Measurements from ENCODE around the gene H6PD.

The H6PD gene

DNA sequence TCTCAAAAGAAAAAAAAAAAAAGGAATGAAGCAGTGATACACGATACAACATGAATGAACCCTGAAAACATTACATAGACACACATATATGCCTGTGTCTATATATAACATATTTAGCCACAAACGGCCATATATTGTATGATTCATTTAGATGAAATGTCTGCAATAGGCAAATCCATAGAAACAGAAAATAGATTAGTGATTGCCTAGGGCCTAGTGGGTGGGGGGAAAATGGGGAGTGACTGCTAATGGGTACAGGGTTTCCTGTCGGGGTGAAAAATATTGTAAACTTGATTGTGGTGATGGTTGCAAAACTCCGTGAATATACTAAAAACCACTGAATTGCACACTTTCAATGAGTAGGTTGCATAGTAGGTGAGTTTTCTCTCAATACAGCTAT is 6.0 kb upstream of the H6PD start:
- no peak for DNase-seq (ENCODE audit: low read depth, low spot score)
- Histone ChIP-seq H3K4me1 (ENCODE audit: insufficient read depth, insufficient read length) (peaks cover 4% of the 10 kb centered on the region), H3K36me3 (ENCODE audit: insufficient read depth, insufficient read length, low read length) (no peaks in the 10 kb centered on the region), H3K9ac (ENCODE audit: insufficient read length, low read depth) (no peak overlapping the region), H3K9me3 (ENCODE audit: insufficient read depth, low read length) (no peaks in the 10 kb centered on the region), H3K4me3 (ENCODE audit: insufficient read length, low read depth) (no peak overlapping the region), H3K27me3 (ENCODE audit: insufficient read depth, insufficient read length) (no peaks in the 10 kb centered on the region)
- TF ChIP-seq ZNF274 (IDR thresholded peaks at IDR 0.05; ENCODE audit: low read depth, low read length) (no peak), SUZ12 (IDR thresholded peaks at IDR 0.05; ENCODE audit: extremely low read depth, insufficient read depth, insufficient read length) (no peak), YY1 (IDR thresholded peaks at IDR 0.05; ENCODE audit: insufficient read depth, insufficient read length) (no peak)

DNA sequence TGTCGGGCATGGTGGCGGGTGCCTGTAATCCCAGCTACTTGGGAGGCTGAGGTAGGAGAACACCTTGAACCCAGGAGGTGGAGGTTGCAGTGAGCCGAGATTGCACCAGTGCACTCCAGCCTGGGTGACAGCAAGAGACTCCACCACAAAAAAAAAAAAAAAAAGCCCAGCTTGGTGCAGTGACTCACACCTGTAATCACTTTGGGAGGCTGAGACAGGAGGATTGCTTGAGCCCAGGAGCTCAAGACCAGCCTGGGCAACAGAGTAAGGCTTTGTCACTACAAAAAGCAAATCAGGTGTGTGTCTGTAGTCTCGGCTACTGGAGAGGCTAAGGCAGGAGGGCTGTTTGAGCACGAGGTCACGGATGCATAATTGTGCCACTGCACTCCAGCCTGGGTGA is 5.0 kb upstream of the H6PD start:
- no peak overlapping the region for H3K9ac ChIP-seq (ENCODE audit: insufficient read length, low read depth)
- no peak for DNase-seq (ENCODE audit: low read depth, low spot score)
- H3K36me3 ChIP-seq (ENCODE audit: insufficient read depth, insufficient read length, low read length): no peaks in the 10 kb centered on the region
- H3K9me3 ChIP-seq (ENCODE audit: insufficient read depth, low read length): no peaks in the 10 kb centered on the region
- TF ChIP-seq SUZ12 (IDR thresholded peaks at IDR 0.05; ENCODE audit: extremely low read depth, insufficient read depth, insufficient read length): no peak
- H3K4me1 ChIP-seq (ENCODE audit: insufficient read depth, insufficient read length): peaks cover 4% of the 10 kb centered on the region
- H3K4me3 ChIP-seq (ENCODE audit: insufficient read length, low read depth): no peak overlapping the region
- H3K27me3 ChIP-seq (ENCODE audit: insufficient read depth, insufficient read length): no peaks in the 10 kb centered on the region

DNA sequence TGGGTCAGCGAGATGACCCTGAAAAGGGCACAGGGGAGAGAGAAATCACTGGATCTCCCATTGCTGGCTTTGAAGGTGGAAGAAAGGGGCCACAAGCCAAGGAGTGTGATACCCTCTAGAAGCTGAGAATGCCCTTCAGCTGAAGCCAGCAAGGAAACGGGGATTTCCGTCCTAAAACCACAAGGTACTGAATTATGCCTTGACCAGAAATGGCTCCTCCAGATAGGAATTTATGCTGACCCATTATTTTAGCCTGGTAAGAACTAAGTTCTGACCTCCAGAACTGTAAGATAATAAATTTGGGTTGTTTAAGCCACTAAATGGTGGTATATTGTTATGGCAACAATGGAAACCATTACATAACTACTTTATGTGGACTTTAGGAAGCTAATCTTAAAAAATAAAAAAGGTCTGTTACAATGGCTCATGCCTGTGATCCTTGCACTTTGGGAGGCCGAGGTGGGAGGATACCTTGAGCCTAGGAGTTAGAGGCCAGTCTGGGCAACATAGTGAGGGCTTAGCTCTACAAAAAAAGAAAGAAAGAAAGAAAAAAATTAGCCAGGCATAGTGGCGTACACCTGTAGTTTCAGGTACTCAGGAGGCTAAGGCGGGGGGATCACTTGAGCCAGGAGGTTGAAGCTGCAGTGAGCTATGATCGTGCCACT is 3.6 kb upstream of the H6PD start:
- H3K9ac ChIP-seq (ENCODE audit: insufficient read length, low read depth): no peak overlapping the region
- no peaks in the 10 kb centered on the region for H3K27me3 ChIP-seq (ENCODE audit: insufficient read depth, insufficient read length)

DNA sequence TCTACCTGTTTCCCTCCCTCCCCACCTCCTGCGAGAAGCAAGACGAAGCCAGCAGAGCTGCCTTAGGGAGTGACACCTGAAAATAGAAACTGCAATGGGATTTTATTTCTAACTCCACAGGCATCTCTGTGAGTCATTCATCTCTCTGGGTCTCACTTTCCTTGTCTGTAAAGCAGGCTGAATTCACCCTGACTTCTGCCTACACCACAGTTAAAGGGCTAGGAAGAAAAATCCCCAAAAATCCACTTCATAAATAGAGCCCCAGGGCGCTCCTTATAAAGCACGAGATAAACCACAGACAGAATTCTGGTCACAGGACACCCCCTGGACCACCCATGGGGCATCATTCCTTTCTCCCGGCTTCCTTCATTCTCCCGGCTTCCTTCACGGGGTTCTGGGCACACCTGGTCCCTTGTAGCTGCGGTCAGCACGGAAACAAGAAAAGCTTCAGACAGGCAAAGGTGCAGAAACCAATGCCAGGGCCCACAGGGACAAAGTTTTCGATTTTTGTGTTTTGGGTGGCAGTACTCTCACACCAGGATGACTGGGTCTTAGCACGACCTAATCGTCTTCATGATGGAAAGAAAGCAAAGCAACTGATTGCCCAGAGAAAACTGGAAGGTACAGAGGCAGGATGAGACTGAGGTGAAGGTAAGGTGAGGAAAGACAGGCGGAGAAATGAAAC is 2.8 kb upstream of the H6PD start:
- Histone ChIP-seq H3K9ac (ENCODE audit: insufficient read length, low read depth) (no peak overlapping the region), H3K4me3 (ENCODE audit: insufficient read length, low read depth) (no peak overlapping the region), H3K27me3 (ENCODE audit: insufficient read depth, insufficient read length) (no peaks in the 10 kb centered on the region), H3K4me1 (ENCODE audit: insufficient read depth, insufficient read length) (peaks cover 4% of the 10 kb centered on the region), H3K36me3 (ENCODE audit: insufficient read depth, insufficient read length, low read length) (no peaks in the 10 kb centered on the region), H3K9me3 (ENCODE audit: insufficient read depth, low read length) (no peaks in the 10 kb centered on the region)
- no peak for TF ChIP-seq YY1 (IDR thresholded peaks at IDR 0.05; ENCODE audit: insufficient read depth, insufficient read length)
- no peak for TF ChIP-seq ZNF274 (IDR thresholded peaks at IDR 0.05; ENCODE audit: low read depth, low read length)
- no peak for TF ChIP-seq SUZ12 (IDR thresholded peaks at IDR 0.05; ENCODE audit: extremely low read depth, insufficient read depth, insufficient read length)
- no peak for DNase-seq (ENCODE audit: low read depth, low spot score)

More for the DNA sequence above, 3.6 kb upstream of the H6PD start:
- H3K4me3 ChIP-seq (ENCODE audit: insufficient read length, low read depth): no peak overlapping the region
- H3K9me3 ChIP-seq (ENCODE audit: insufficient read depth, low read length): no peaks in the 10 kb centered on the region
- DNase-seq (ENCODE audit: low read depth, low spot score): no peak
- H3K4me1 ChIP-seq (ENCODE audit: insufficient read depth, insufficient read length): peaks cover 4% of the 10 kb centered on the region
- TF ChIP-seq ZNF274 (IDR thresholded peaks at IDR 0.05; ENCODE audit: low read depth, low read length): no peak
- H3K36me3 ChIP-seq (ENCODE audit: insufficient read depth, insufficient read length, low read length): no peaks in the 10 kb centered on the region

DNA sequence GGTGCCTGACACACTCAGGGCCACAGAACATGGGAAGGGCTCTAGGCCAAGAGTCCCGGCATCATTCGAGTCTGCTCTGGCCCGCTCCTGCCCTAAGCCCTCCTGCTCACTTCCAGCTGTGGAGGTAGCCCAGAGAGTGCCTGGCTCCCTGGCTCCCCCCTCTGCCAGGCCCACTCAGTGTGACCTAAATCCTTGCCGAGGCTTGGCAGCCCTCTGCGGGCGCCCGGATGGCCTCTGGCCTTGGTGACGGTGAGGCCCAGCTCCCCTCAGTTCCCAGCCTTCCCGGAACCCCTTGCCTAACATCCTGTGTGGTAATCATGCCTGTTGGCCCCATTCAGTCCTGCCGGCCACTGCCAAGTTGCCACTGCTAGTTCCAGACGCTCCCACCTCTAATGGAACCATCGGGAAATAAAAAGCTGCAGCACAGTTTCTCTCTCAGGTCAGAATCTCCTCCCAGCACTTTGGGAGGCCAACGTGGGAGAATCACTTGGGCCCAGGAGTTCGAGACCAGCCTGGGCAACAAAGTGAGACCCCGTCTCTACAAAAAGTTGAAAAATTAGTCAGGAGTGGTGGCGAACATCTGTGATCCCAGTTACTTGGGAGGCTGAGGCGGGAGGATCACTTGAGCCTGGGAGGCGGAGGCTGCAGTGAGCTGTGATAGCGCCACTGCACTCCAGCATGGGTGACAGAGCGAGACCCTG is 1.2 kb upstream of the H6PD start:
- Histone ChIP-seq H3K4me1 (ENCODE audit: insufficient read depth, insufficient read length) (peaks cover 4% of the 10 kb centered on the region), H3K36me3 (ENCODE audit: insufficient read depth, insufficient read length, low read length) (no peaks in the 10 kb centered on the region), H3K9ac (ENCODE audit: insufficient read length, low read depth) (no peak overlapping the region), H3K27me3 (ENCODE audit: insufficient read depth, insufficient read length) (no peaks in the 10 kb centered on the region), H3K4me3 (ENCODE audit: insufficient read length, low read depth) (no peak overlapping the region), H3K9me3 (ENCODE audit: insufficient read depth, low read length) (no peaks in the 10 kb centered on the region)
- TF ChIP-seq ZNF274 (IDR thresholded peaks at IDR 0.05; ENCODE audit: low read depth, low read length): no peak
- no peak for TF ChIP-seq SUZ12 (IDR thresholded peaks at IDR 0.05; ENCODE audit: extremely low read depth, insufficient read depth, insufficient read length)
- TF ChIP-seq YY1 (IDR thresholded peaks at IDR 0.05; ENCODE audit: insufficient read depth, insufficient read length): no peak
- DNase-seq (ENCODE audit: low read depth, low spot score): no peak

DNA sequence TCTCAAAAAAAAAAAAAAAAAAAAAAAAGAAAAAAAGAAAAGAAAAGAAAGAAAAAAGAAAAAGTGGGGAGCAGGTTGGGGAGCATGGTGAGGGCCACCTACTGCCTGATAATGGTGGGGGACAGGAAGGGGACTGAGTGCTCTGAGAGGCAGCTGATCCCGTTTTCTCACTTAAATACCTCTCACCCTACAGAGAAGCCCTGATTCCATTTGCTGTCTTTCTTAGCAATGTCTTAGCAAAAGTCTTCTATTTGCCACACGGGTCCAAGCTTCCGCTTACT is 692 bp upstream of the H6PD start:
- no peak for DNase-seq (ENCODE audit: low read depth, low spot score)
- peak overlapping the region; percentile 47 for H3K4me3 ChIP-seq (ENCODE audit: insufficient read length, low read depth)
- H3K9ac ChIP-seq (ENCODE audit: insufficient read length, low read depth): peak overlapping the region; percentile 64
- H3K27me3 ChIP-seq (ENCODE audit: insufficient read depth, insufficient read length): no peaks in the 10 kb centered on the region
- no peaks in the 10 kb centered on the region for H3K36me3 ChIP-seq (ENCODE audit: insufficient read depth, insufficient read length, low read length)
- H3K9me3 ChIP-seq (ENCODE audit: insufficient read depth, low read length): no peaks in the 10 kb centered on the region
- peaks cover 4% of the 10 kb centered on the region for H3K4me1 ChIP-seq (ENCODE audit: insufficient read depth, insufficient read length)
- TF ChIP-seq SUZ12 (IDR thresholded peaks at IDR 0.05; ENCODE audit: extremely low read depth, insufficient read depth, insufficient read length): no peak
- TF ChIP-seq ZNF274 (IDR thresholded peaks at IDR 0.05; ENCODE audit: low read depth, low read length): no peak
- TF ChIP-seq YY1 (IDR thresholded peaks at IDR 0.05; ENCODE audit: insufficient read depth, insufficient read length): no peak

DNA sequence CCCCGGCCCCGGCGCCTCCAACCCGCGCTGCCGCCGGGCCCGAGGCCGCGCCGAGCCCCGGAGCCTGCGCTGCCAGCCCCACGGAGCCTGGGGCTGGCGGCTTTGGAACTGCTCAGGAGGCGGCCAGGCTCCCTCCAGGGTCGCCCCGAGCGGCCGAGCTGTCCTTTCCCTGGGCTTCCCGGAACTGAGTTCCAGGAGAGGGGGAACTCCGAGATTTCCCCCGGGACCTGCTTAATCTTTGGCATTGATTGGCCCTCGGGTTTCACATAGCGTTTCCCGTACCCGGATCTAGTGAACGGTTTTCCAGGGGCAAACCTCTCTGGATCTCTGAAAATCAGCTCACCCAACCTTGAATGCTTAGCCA is 504 bp downstream of the H6PD start:
- Histone ChIP-seq H3K4me1 (ENCODE audit: insufficient read depth, insufficient read length) (peaks cover 4% of the 10 kb centered on the region), H3K27me3 (ENCODE audit: insufficient read depth, insufficient read length) (no peaks in the 10 kb centered on the region), H3K9ac (ENCODE audit: insufficient read length, low read depth) (peak overlapping the region; percentile 82), H3K4me3 (ENCODE audit: insufficient read length, low read depth) (peak overlapping the region; percentile 62), H3K9me3 (ENCODE audit: insufficient read depth, low read length) (no peaks in the 10 kb centered on the region), H3K36me3 (ENCODE audit: insufficient read depth, insufficient read length, low read length) (no peaks in the 10 kb centered on the region)
- TF ChIP-seq ZNF274 (IDR thresholded peaks at IDR 0.05; ENCODE audit: low read depth, low read length): no peak
- TF ChIP-seq YY1 (IDR thresholded peaks at IDR 0.05; ENCODE audit: insufficient read depth, insufficient read length): no peak
- TF ChIP-seq SUZ12 (IDR thresholded peaks at IDR 0.05; ENCODE audit: extremely low read depth, insufficient read depth, insufficient read length): no peak
- DNase-seq (ENCODE audit: low read depth, low spot score): no peak
